Measurements from ENCODE around the gene CUX1. TPM values are rescaled to one million over a fixed set of nuclear protein-coding genes. Genes with fewer than 3 reads are reported as not detected.

Gene CUX1
- total and polyA plus RNA-seq, 9 donors = 42.2 to 151 (median 126) TPM

GRCh38 chr7:102188746-102189145 lies 371.3 kb downstream of the CUX1 start:
- Histone ChIP-seq H3K27ac (no peak overlapping the region), H3K4me3 (no peak overlapping the region), H3K4me1 (ENCODE audit: insufficient read depth) (no peaks in the 10 kb centered on the region), H3K9me3 (no peaks in the 10 kb centered on the region), H3K36me3 (no peaks in the 10 kb centered on the region), H3K27me3 (no peaks in the 10 kb centered on the region)
- no peak for TF ChIP-seq POLR2A (IDR thresholded peaks at IDR 0.05)
- no peak for TF ChIP-seq EP300 (IDR thresholded peaks at IDR 0.05)
- TF ChIP-seq CTCF (IDR thresholded peaks at IDR 0.05) = no peak
- WGBS, 3 donors = 78 to 83% (median 79%) methylated on average over 7 of the region's 7 CpGs
- no peak for DNase-seq
- intact Hi-C loops (cut with DNase I) = no loop called here

GRCh38 chr7:102189756-102190155 lies 372.3 kb downstream of the CUX1 start:
- H3K9me3 ChIP-seq = no peaks in the 10 kb centered on the region
- no peaks in the 10 kb centered on the region for H3K27me3 ChIP-seq
- H3K27ac ChIP-seq = no peak overlapping the region
- H3K4me1 ChIP-seq (ENCODE audit: insufficient read depth) = no peaks in the 10 kb centered on the region
- H3K36me3 ChIP-seq = no peaks in the 10 kb centered on the region
- H3K4me3 ChIP-seq = no peak overlapping the region
- intact Hi-C loops (cut with DNase I) = no loop called here
- WGBS, 3 donors = 92 to 93% (median 93%) methylated on average over 7 of the region's 7 CpGs
- no peak for DNase-seq
- no peak for TF ChIP-seq EP300 (IDR thresholded peaks at IDR 0.05)
- no peak for TF ChIP-seq POLR2A (IDR thresholded peaks at IDR 0.05)
- TF ChIP-seq CTCF (IDR thresholded peaks at IDR 0.05) = no peak

GRCh38 chr7:102190776-102191350 lies 373.4 kb downstream of the CUX1 start:
- no peak overlapping the region for H3K27ac ChIP-seq
- no peaks in the 10 kb centered on the region for H3K36me3 ChIP-seq
- H3K9me3 ChIP-seq = no peaks in the 10 kb centered on the region
- intact Hi-C loops (cut with DNase I) = no loop called here
- no peaks in the 10 kb centered on the region for H3K27me3 ChIP-seq
- 88 to 96% (median 94%) methylated on average over 13 of the region's 13 CpGs for WGBS, 3 donors
- no peaks in the 10 kb centered on the region for H3K4me1 ChIP-seq (ENCODE audit: insufficient read depth)
- no peak overlapping the region for H3K4me3 ChIP-seq
- DNase-seq = no peak
- TF ChIP-seq POLR2A (IDR thresholded peaks at IDR 0.05) = no peak
- TF ChIP-seq EP300 (IDR thresholded peaks at IDR 0.05) = no peak
- no peak for TF ChIP-seq CTCF (IDR thresholded peaks at IDR 0.05)

GRCh38 chr7:102191556-102192379 lies 374.3 kb downstream of the CUX1 start:
- H3K4me1 ChIP-seq (ENCODE audit: insufficient read depth) = no peaks in the 10 kb centered on the region
- intact Hi-C loops (cut with DNase I) = no loop called here
- no peaks in the 10 kb centered on the region for H3K27me3 ChIP-seq
- 88 to 91% (median 89%) methylated on average over 17 of the region's 17 CpGs for WGBS, 3 donors
- H3K9me3 ChIP-seq = no peaks in the 10 kb centered on the region
- no peak overlapping the region for H3K27ac ChIP-seq
- DNase-seq = no peak
- H3K36me3 ChIP-seq = no peaks in the 10 kb centered on the region
- no peak for TF ChIP-seq EP300 (IDR thresholded peaks at IDR 0.05)
- TF ChIP-seq CTCF (IDR thresholded peaks at IDR 0.05) = no peak
- TF ChIP-seq POLR2A (IDR thresholded peaks at IDR 0.05) = no peak
- H3K4me3 ChIP-seq = no peak overlapping the region

Data from ovary (tissue), 9 donors.